SK-N-SH (cell line): Measurements from ENCODE around the gene POLD2.

Source experiments
- EZH2phosphoT487 ChIP-seq: fragments of 200-600 bp; sonication (generic); IDR thresholded peaks from 2 replicates; pipeline ENCODE4 v1.6.1; 2017; ENCODE audit warnings: low read depth, mixed run types, mild to moderate bottlenecking, antibody characterized with exemption, moderate library complexity, borderline replicate concordance
- FOXJ3 ChIP-seq: sonication (generic); formaldehyde crosslinking; IDR thresholded peaks from 2 replicates; pipeline ENCODE4 v1.5.1; 2020; ENCODE audit warnings: mild to moderate bottlenecking, missing genetic modification reagents
- PBX3 ChIP-seq: IDR thresholded peaks from 2 replicates; pipeline ENCODE4; 2012
- POLR2AphosphoS5 ChIP-seq: IDR thresholded peaks from 2 replicates; pipeline ENCODE4 v1.6.1; 2012; ENCODE audit warnings: low read depth, low read length
- RAD21 ChIP-seq: IDR thresholded peaks from 2 replicates; pipeline ENCODE4 v1.6.1; 2012; ENCODE audit warnings: mild to moderate bottlenecking, low read length
- TF ChIP-seq, protein P1 (sequence below): IDR thresholded peaks from 2 replicates; pipeline ENCODE4 v1.4.0; 2012; ENCODE audit warnings: low read depth
- TF ChIP-seq, protein P2 (sequence below): fragments of 200-600 bp; sonication (generic); IDR thresholded peaks from 2 replicates; pipeline ENCODE4 v1.6.1; 2017; ENCODE audit warnings: antibody characterized with exemption, mild to moderate bottlenecking, moderate library complexity

- no peak; the same call in 1 of the 2 replicates for TF ChIP-seq PBX3
- TF ChIP-seq, protein P1, sequence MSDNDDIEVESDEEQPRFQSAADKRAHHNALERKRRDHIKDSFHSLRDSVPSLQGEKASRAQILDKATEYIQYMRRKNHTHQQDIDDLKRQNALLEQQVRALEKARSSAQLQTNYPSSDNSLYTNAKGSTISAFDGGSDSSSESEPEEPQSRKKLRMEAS, result no peak
- TF ChIP-seq, protein P2, sequence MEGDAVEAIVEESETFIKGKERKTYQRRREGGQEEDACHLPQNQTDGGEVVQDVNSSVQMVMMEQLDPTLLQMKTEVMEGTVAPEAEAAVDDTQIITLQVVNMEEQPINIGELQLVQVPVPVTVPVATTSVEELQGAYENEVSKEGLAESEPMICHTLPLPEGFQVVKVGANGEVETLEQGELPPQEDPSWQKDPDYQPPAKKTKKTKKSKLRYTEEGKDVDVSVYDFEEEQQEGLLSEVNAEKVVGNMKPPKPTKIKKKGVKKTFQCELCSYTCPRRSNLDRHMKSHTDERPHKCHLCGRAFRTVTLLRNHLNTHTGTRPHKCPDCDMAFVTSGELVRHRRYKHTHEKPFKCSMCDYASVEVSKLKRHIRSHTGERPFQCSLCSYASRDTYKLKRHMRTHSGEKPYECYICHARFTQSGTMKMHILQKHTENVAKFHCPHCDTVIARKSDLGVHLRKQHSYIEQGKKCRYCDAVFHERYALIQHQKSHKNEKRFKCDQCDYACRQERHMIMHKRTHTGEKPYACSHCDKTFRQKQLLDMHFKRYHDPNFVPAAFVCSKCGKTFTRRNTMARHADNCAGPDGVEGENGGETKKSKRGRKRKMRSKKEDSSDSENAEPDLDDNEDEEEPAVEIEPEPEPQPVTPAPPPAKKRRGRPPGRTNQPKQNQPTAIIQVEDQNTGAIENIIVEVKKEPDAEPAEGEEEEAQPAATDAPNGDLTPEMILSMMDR, result 0 out of 2 replicates have a peak, but pooled peaks have one; percentile 8
- peak; percentile 62 for TF ChIP-seq POLR2AphosphoS5
- no peak for TF ChIP-seq RAD21
- TF ChIP-seq EZH2phosphoT487, result no peak
- TF ChIP-seq FOXJ3 (CRISPR knock-in tag), result no peak
These were observed 55.3 kb downstream of the POLD2 start for GRCh38 chr7:44068054-44068453.
